Measurements from ENCODE around the gene ITPK1. TPM values are rescaled to one million over a fixed set of nuclear protein-coding genes. Genes with fewer than 3 reads are reported as not detected.

Gene ITPK1
- total RNA-seq, 1 donor from 2014 or later = 112 TPM

- intact Hi-C loops (cut with micrococcal nuclease) = no loop called here
- no peaks in the 10 kb centered on the region for H3K36me3 ChIP-seq
- H3K4me1 ChIP-seq = peaks cover 7% of the 10 kb centered on the region
- DNase-seq = no peak
- H3K27me3 ChIP-seq (ENCODE audit: low read depth) = peaks cover 34% of the 10 kb centered on the region
- no peak overlapping the region for H3K4me3 ChIP-seq
- no peaks in the 10 kb centered on the region for H3K9me3 ChIP-seq (replicated peaks)
- no peak overlapping the region for H3K27ac ChIP-seq (replicated peaks)
- TF ChIP-seq CTCF (IDR thresholded peaks at IDR 0.05; ENCODE audit: borderline replicate concordance) = no peak
Measured at GRCh38 chr14:92927349-92928257, 188.1 kb downstream of the ITPK1 start.

DNA sequence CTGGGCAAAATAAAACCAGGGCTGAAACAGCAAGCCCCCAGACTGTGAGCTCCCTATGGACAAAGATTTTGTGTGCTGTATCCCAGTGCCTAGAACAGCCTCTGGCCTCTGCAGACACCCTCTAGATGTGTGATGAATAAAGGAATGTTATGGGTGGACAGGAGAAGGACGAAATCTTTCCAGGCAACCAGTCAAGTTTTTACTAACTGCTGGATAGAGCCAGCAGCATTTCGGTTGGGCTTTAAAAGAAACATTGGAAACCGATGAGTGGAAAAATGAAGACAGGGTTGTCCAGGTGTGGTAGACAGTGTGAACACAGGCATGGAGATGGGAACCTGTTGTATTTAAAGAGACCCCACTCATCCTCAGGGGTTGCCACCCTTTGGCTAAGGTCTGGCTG, 188.8 kb downstream of the ITPK1 start:
- Histone ChIP-seq H3K27ac (replicated peaks) (no peak overlapping the region), H3K36me3 (no peaks in the 10 kb centered on the region), H3K4me3 (no peak overlapping the region), H3K4me1 (peaks cover 7% of the 10 kb centered on the region), H3K27me3 (ENCODE audit: low read depth) (peaks cover 40% of the 10 kb centered on the region), H3K9me3 (replicated peaks) (no peaks in the 10 kb centered on the region)
- intact Hi-C loops (cut with micrococcal nuclease) = no loop called here
- no peak for DNase-seq
- no peak for TF ChIP-seq CTCF (IDR thresholded peaks at IDR 0.05; ENCODE audit: borderline replicate concordance)

DNA sequence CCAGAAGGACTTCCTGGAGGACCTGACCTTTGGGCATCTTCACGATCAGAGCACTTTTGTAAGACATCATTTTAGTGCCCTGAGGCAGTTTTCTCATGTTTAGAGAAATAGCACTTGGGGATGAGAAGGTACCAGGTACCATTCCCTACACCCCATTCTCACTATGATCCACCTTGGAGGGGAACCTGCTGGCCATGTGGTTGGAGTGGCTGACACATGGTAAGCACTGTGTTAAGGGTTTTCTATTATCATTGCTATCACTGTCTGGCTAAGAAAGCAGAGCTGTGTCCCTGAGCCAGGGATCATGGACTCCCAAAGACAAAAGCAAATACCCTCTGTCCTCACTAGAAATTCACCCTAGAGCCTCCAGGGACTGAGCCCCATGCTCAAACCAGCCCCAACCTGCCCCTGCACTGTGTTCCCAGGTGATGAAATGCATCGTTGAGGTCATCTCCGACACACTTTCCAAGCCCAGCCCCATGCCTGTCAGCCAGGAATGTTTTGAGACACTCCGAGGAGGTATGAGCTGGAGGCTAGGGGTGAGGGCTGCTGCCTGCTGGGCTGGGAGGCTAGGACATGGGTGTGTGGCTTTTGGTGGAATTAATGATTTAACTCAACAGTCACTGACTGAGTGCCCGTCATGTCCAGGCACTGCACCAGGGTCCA, 189.4 kb downstream of the ITPK1 start:
- peaks cover 46% of the 10 kb centered on the region for H3K27me3 ChIP-seq (ENCODE audit: low read depth)
- no peak for DNase-seq
- H3K27ac ChIP-seq (replicated peaks) = no peak overlapping the region
- H3K36me3 ChIP-seq = no peaks in the 10 kb centered on the region
- no peak overlapping the region for H3K4me3 ChIP-seq
- H3K4me1 ChIP-seq = peaks cover 7% of the 10 kb centered on the region
- no peaks in the 10 kb centered on the region for H3K9me3 ChIP-seq (replicated peaks)
- intact Hi-C loops (cut with micrococcal nuclease) = no loop called here
- TF ChIP-seq CTCF (IDR thresholded peaks at IDR 0.05; ENCODE audit: borderline replicate concordance) = no peak

DNA sequence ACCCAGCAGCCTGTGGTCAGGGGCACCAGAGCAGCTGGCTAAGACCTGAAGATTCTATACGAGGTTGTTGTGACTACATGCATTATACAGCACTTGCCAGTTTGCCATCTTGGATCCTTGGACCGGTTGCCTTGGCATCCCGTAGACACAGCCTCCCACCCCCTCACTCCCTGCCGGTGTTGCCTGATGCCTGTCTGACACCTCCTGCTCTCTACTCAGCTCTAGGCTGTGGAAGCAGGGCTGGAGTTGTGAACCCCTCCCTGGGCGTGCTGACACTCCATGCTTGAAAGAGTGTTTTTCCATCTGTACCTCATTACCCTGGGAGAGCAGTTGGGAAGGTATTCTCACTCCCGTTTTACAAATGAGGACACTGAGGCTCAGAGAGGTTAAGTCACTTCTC, 190.3 kb downstream of the ITPK1 start:
- Histone ChIP-seq H3K9me3 (replicated peaks) (no peaks in the 10 kb centered on the region), H3K4me1 (peaks cover 7% of the 10 kb centered on the region), H3K27ac (replicated peaks) (no peak overlapping the region), H3K27me3 (ENCODE audit: low read depth) (peaks cover 55% of the 10 kb centered on the region), H3K36me3 (no peaks in the 10 kb centered on the region), H3K4me3 (no peak overlapping the region)
- intact Hi-C loops (cut with micrococcal nuclease) = no loop called here
- TF ChIP-seq CTCF (IDR thresholded peaks at IDR 0.05; ENCODE audit: borderline replicate concordance) = no peak
- DNase-seq = no peak

DNA sequence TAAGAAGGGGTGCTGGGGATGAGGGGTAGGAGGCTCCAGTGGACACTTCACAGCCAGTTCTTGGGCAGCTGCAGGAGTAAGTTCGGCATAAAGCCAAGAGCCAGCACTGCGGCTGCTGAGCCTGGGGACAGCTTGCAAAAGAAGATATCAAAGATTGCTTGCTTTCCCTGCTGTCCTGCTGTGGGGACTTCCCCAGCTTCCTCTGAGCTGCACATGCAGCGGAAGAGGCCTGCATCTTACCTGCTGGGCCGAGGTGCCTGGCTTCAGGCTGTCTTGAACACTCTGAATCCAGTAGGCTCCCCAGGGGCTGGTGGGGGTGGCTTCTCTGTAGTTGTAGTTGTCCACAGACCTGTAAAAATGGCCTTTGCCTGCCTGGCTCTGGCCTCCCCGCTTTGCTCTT, 191.5 kb downstream of the ITPK1 start:
- no peak for DNase-seq
- no peak for TF ChIP-seq CTCF (IDR thresholded peaks at IDR 0.05; ENCODE audit: borderline replicate concordance)
- Histone ChIP-seq H3K9me3 (replicated peaks) (no peaks in the 10 kb centered on the region), H3K4me1 (peaks cover 7% of the 10 kb centered on the region), H3K27me3 (ENCODE audit: low read depth) (peaks cover 67% of the 10 kb centered on the region), H3K4me3 (no peak overlapping the region), H3K27ac (replicated peaks) (no peak overlapping the region), H3K36me3 (no peaks in the 10 kb centered on the region)
- intact Hi-C loops (cut with micrococcal nuclease) = no loop called here
